SU-DHL-6 (cell line): ENCODE results near the gene EXPH5.

Experiments used
- EZH2phosphoT487 ChIP-seq: fragments of 200-600 bp; sonication (generic), shearing (Covaris generic); conservative IDR thresholded peaks from 2 replicates; pipeline ENCODE4 v1.6.1; 2018; ENCODE audit warnings: mild to moderate bottlenecking, antibody characterized with exemption, low read length, moderate library complexity, mixed read lengths
- TF ChIP-seq, protein P1 (sequence below): fragments of 200-600 bp; sonication (generic); IDR thresholded peaks from one replicate; pipeline ENCODE4 v1.5.1; 2017; ENCODE audit warnings: antibody characterized with exemption, mild to moderate bottlenecking, low read length, moderate library complexity; ENCODE audit not compliant: insufficient read depth, poor library complexity, severe bottlenecking

DNA sequence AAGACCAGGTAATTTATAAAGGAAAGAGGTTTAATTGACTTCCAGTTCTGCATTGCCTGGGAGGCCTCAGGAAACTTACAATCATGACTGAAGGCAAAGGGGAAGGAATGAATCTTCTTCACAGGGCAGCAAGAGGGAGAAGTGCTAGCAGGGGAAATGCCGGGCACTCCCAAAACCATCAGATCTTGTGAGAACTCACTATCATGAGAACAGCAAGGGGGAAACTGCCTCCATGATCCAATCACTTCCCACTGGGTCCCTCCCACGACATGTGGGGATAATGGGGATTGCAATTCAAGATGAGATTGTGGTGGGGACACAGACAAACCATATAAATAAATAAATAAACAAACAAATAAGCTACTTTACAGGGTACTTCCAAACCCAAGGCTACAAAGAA, 28.8 kb upstream of the EXPH5 start:
- TF ChIP-seq, protein P1, sequence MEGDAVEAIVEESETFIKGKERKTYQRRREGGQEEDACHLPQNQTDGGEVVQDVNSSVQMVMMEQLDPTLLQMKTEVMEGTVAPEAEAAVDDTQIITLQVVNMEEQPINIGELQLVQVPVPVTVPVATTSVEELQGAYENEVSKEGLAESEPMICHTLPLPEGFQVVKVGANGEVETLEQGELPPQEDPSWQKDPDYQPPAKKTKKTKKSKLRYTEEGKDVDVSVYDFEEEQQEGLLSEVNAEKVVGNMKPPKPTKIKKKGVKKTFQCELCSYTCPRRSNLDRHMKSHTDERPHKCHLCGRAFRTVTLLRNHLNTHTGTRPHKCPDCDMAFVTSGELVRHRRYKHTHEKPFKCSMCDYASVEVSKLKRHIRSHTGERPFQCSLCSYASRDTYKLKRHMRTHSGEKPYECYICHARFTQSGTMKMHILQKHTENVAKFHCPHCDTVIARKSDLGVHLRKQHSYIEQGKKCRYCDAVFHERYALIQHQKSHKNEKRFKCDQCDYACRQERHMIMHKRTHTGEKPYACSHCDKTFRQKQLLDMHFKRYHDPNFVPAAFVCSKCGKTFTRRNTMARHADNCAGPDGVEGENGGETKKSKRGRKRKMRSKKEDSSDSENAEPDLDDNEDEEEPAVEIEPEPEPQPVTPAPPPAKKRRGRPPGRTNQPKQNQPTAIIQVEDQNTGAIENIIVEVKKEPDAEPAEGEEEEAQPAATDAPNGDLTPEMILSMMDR: no peak
- TF ChIP-seq EZH2phosphoT487: no peak
